Measurements from ENCODE around the gene FAM78A.

GRCh38 chr9:131258698-131259431, 17.4 kb downstream of the FAM78A start:
- TF ChIP-seq EZH2phosphoT487 (IDR thresholded peaks at IDR 0.05; ENCODE audit: insufficient read depth, low read depth) (no peak), EZH2 (IDR thresholded peaks at IDR 0.05; ENCODE audit: insufficient read depth, poor library complexity, severe bottlenecking) (no peak)
